GM18868 (cell line): ENCODE results near the gene MAP1B.
"Not testable (repeated sequence)": the region's sequence is repeated elsewhere in the genome, so short reads cannot be mapped to it uniquely, and the experiment has no call there.

Source experiments
- ATAC-seq: cut with Tn5 transposase; IDR thresholded peaks from one replicate; pipeline ENCODE4 v1.9.1; 2021; ENCODE audit warnings: mild to moderate bottlenecking, moderate library complexity; ENCODE audit not compliant: unreplicated experiment

MAP1B gene

GRCh38 chr5:72159501-72159911, 52.2 kb downstream of the MAP1B start:
- ATAC-seq: no peak

- ATAC-seq: no peak
These were observed 53.1 kb downstream of the MAP1B start for GRCh38 chr5:72160329-72160728.

GRCh38 chr5:72160959-72161358, 53.7 kb downstream of the MAP1B start:
- no peak for ATAC-seq

GRCh38 chr5:72161951-72162350, 54.7 kb downstream of the MAP1B start:
- ATAC-seq: no peak

- no peak for ATAC-seq
These were observed 56.2 kb downstream of the MAP1B start for GRCh38 chr5:72163349-72163983.

- ATAC-seq: no peak
These were observed 59.0 kb downstream of the MAP1B start for GRCh38 chr5:72166070-72166979.

- ATAC-seq: no peak
These were observed 60.0 kb downstream of the MAP1B start for GRCh38 chr5:72167257-72167656.

- ATAC-seq: no peak
These were observed 60.5 kb downstream of the MAP1B start for GRCh38 chr5:72167804-72168203.

GRCh38 chr5:72170101-72170500, 62.8 kb downstream of the MAP1B start:
- ATAC-seq: no peak

GRCh38 chr5:72171181-72171580, 63.9 kb downstream of the MAP1B start:
- ATAC-seq: not testable (repeated sequence)

GRCh38 chr5:72171667-72172066, 64.4 kb downstream of the MAP1B start:
- no peak for ATAC-seq

- no peak for ATAC-seq
These were observed 65.5 kb downstream of the MAP1B start for GRCh38 chr5:72172786-72173185.

GRCh38 chr5:72177538-72177937, 70.3 kb downstream of the MAP1B start:
- ATAC-seq: no peak

- ATAC-seq: no peak
These were observed 71.9 kb downstream of the MAP1B start for GRCh38 chr5:72179028-72179815.

GRCh38 chr5:72179816-72180440, 72.7 kb downstream of the MAP1B start:
- no peak for ATAC-seq

GRCh38 chr5:72180925-72181324, 73.7 kb downstream of the MAP1B start:
- ATAC-seq: no peak

- ATAC-seq: no peak
These were observed 75.4 kb downstream of the MAP1B start for GRCh38 chr5:72182686-72183085.

GRCh38 chr5:72183101-72183520, 75.8 kb downstream of the MAP1B start:
- no peak for ATAC-seq

- ATAC-seq: no peak
These were observed 77.1 kb downstream of the MAP1B start for GRCh38 chr5:72184408-72184807.

- ATAC-seq: no peak
These were observed 78.4 kb downstream of the MAP1B start for GRCh38 chr5:72185496-72186329.
